Stimulated activated CD4-positive, alpha-beta T cell treated with anti-CD3 and anti-CD28 coated beads, TNF-alpha, amount 100 ng/mL, for 4 hours (primary cell): ENCODE results near the gene MED25.

Experiments
- DNase-seq, 3 experiments: peaks; one replicate each; pipeline ENCODE4 v3.0.0-alpha.2; 2020; ENCODE audit warnings: low read depth in 3 of 3

The MED25 gene

GRCh38 chr19:49817964-49818648, at the start of gene MED25:
TSS of gene MED25 (plus strand) at chr19:49818289. CDS start at chr19:49818342, 53 bp downstream.
- peak; percentile 68 to 80 (median 78) for DNase-seq

GRCh38 chr19:49770529-49770928, 47.6 kb upstream of the MED25 start:
- DNase-seq, result no peak

GRCh38 chr19:49771674-49772139, 46.4 kb upstream of the MED25 start:
- DNase-seq, result no peak

- no peak for DNase-seq
These were observed 45.1 kb upstream of the MED25 start for GRCh38 chr19:49772850-49773432.

GRCh38 chr19:49773663-49774350, 44.3 kb upstream of the MED25 start:
- DNase-seq, result no peak

- no peak for DNase-seq
These were observed 43.1 kb upstream of the MED25 start for GRCh38 chr19:49774969-49775368.

- no peak for DNase-seq
These were observed 42.2 kb upstream of the MED25 start for GRCh38 chr19:49775742-49776370.

GRCh38 chr19:49776371-49776764, 41.7 kb upstream of the MED25 start:
- no peak for DNase-seq

GRCh38 chr19:49779731-49780555, 38.1 kb upstream of the MED25 start:
- DNase-seq, result no peak

GRCh38 chr19:49780861-49781260, 37.2 kb upstream of the MED25 start:
- DNase-seq, result no peak

- DNase-seq, result no peak
These were observed 36.7 kb upstream of the MED25 start for GRCh38 chr19:49781394-49781793.

- no peak for DNase-seq
These were observed 35.6 kb upstream of the MED25 start for GRCh38 chr19:49782515-49782914.

GRCh38 chr19:49786376-49786820, 31.7 kb upstream of the MED25 start:
- DNase-seq, result no peak

- DNase-seq, result no peak
These were observed 30.3 kb upstream of the MED25 start for GRCh38 chr19:49787746-49788145.

GRCh38 chr19:49788857-49789256, 29.2 kb upstream of the MED25 start:
- no peak for DNase-seq

- DNase-seq, result no peak
These were observed 27.2 kb upstream of the MED25 start for GRCh38 chr19:49790866-49791265.

GRCh38 chr19:49791776-49792445, 26.2 kb upstream of the MED25 start:
- DNase-seq, result no peak

GRCh38 chr19:49792829-49793560, 25.1 kb upstream of the MED25 start:
- no peak for DNase-seq

- no peak for DNase-seq
These were observed 24.6 kb upstream of the MED25 start for GRCh38 chr19:49793561-49793840.

- DNase-seq, result no peak
These were observed 22.5 kb upstream of the MED25 start for GRCh38 chr19:49795615-49796014.

GRCh38 chr19:49798574-49798973, 19.5 kb upstream of the MED25 start:
- DNase-seq, result no peak
